ENCODE measurements around the gene TMEM39B. TPM values are rescaled to one million over a fixed set of nuclear protein-coding genes. Genes with fewer than 3 reads are reported as not detected.
A peak's percentile ranks its signal among the peaks of the same experiment; 100 is the strongest.

The TMEM39B gene
- 32.5 and 34.5 TPM in 2 replicates for total RNA-seq

DNA sequence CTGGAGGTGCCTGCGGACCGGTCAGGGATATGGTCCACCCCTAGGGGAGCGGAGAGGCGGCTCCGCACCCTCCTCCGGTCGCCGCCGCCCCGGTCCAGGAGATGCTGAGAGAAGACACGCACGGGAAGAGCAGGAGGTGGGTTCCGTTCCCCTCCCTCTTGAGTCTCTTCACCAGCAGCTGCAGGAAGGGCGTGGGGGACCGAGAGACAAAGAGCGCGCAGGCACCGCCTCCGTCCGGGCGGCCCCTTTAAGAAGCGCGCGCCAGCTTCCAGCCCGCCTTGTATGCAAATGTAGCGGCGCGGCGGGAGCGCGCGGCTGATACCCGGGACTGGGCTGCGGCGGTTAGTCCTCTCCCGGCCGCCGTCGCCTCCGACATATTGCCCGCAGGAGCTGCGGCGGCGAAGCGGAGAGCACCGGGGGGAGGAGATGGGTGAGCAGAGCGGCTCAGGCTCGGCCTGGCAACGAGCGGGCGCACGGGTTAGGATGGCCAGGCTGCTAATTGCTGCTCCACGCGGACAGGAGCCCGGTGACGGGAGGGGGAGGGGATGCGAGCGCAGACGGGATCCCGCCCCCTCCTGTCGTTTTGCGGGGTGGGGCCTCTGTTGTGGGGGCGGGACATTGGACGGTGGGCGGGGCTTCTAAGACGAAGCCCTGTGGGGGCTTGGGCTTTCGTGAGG is at the start of gene TMEM39B:
Gene TMEM39B (plus strand): TSS at position 318 of the 677 bp plus-strand sequence. CDS start 109 bp downstream, at position 427.
- intact Hi-C loops (cut with micrococcal nuclease): loop anchor here (1.0 to 10.0 kb wide), 6 partner anchors 35 to 964 kb away; partner anchors contain the start of genes AK2, KHDRBS1, PEF1 and ZBTB8OS
- H3K27me3 Mint-ChIP-seq (ENCODE audit: low read depth): no peaks in the 10 kb centered on the region
- H3K27ac Mint-ChIP-seq: peak within 1 kb of the TSS; percentile 85
- peak within 1 kb of the TSS; percentile 87 for H3K4me3 Mint-ChIP-seq (ENCODE audit: low read depth)
- H3K4me1 Mint-ChIP-seq (ENCODE audit: low read depth): peaks cover 32% of the 10 kb centered on the region
- peaks cover 30% of the 10 kb centered on the region for H3K36me3 Mint-ChIP-seq (ENCODE audit: low read depth)
- DNase-seq (ENCODE audit: low spot score): peak; percentile 94
- no peaks in the 10 kb centered on the region for H3K9me3 Mint-ChIP-seq

DNA sequence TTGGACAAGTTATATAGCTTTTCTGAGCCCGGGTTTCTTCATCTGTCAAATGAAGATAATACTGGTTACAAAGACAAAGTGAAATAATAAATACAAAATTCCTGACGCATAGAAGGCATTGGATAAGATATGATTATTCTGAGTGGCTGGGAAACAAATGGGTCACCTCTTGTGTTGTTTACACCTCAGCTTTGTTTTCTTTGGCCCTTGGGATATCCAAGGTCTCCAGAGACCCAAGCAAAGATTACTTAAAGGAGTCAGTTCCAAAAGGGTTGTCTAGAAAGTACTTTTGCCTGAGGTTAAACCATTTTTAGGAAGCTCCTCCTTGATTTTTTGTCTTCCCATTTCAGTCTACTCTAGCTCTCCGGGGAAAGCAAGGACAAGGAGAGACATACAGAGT is 49.4 kb upstream of the TMEM39B start:
- intact Hi-C loops (cut with micrococcal nuclease): no loop called here
- H3K36me3 Mint-ChIP-seq (ENCODE audit: low read depth): peaks cover 39% of the 10 kb centered on the region
- H3K4me3 Mint-ChIP-seq (ENCODE audit: low read depth): no peak overlapping the region
- peaks cover 24% of the 10 kb centered on the region for H3K4me1 Mint-ChIP-seq (ENCODE audit: low read depth)
- H3K27ac Mint-ChIP-seq: peak overlapping the region; percentile 14
- no peaks in the 10 kb centered on the region for H3K9me3 Mint-ChIP-seq
- H3K27me3 Mint-ChIP-seq (ENCODE audit: low read depth): no peaks in the 10 kb centered on the region
- DNase-seq (ENCODE audit: low spot score): no peak

DNA sequence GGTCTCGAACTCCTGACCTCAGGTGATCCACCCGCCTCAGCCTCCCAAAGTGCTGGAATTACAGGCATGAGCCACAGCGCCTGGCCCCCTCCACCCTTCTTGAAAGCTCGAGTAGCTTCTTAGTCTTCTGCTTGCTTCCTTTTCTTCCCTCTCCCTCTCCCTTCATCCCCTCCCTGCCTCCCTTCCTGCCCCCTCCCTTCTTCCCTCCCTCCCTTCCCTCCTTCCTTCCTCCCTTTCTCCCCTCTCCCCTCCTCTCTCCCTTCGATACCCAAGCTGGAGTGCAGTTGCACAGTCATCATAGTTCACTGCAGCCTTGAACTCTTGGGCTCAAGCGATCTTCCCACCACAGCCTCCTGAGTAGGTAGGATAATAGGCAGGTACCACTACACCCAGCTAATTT is 47.2 kb upstream of the TMEM39B start:
- no peaks in the 10 kb centered on the region for H3K27me3 Mint-ChIP-seq (ENCODE audit: low read depth)
- H3K4me1 Mint-ChIP-seq (ENCODE audit: low read depth): peaks cover 29% of the 10 kb centered on the region
- H3K27ac Mint-ChIP-seq: no peak overlapping the region
- no peak overlapping the region for H3K4me3 Mint-ChIP-seq (ENCODE audit: low read depth)
- no peaks in the 10 kb centered on the region for H3K9me3 Mint-ChIP-seq
- intact Hi-C loops (cut with micrococcal nuclease): no loop called here
- no peak for DNase-seq (ENCODE audit: low spot score)
- peaks cover 51% of the 10 kb centered on the region for H3K36me3 Mint-ChIP-seq (ENCODE audit: low read depth)

DNA sequence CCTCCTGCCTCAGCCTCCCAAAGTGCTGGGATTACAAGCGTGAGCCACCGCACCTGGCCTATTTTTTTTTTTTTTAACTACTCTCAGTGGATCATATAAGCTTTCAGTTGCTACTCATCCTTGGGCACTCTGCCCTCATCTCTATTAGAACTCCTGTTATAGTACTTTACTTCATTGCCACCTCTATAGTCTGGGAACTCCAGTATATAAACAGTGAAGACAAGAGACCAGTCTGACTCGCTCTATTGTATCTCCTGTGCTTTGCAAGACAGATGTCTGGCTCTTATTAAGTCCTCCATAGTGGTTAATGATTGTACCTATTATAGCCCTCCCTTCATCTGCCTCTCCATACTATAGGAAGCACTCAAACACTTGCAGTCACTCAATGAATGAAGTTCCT is 44.0 kb upstream of the TMEM39B start:
- DNase-seq (ENCODE audit: low spot score): no peak
- H3K4me3 Mint-ChIP-seq (ENCODE audit: low read depth): no peak overlapping the region
- H3K27me3 Mint-ChIP-seq (ENCODE audit: low read depth): no peaks in the 10 kb centered on the region
- peaks cover 51% of the 10 kb centered on the region for H3K36me3 Mint-ChIP-seq (ENCODE audit: low read depth)
- no peaks in the 10 kb centered on the region for H3K9me3 Mint-ChIP-seq
- intact Hi-C loops (cut with micrococcal nuclease): no loop called here
- H3K27ac Mint-ChIP-seq: no peak overlapping the region
- H3K4me1 Mint-ChIP-seq (ENCODE audit: low read depth): peaks cover 26% of the 10 kb centered on the region

DNA sequence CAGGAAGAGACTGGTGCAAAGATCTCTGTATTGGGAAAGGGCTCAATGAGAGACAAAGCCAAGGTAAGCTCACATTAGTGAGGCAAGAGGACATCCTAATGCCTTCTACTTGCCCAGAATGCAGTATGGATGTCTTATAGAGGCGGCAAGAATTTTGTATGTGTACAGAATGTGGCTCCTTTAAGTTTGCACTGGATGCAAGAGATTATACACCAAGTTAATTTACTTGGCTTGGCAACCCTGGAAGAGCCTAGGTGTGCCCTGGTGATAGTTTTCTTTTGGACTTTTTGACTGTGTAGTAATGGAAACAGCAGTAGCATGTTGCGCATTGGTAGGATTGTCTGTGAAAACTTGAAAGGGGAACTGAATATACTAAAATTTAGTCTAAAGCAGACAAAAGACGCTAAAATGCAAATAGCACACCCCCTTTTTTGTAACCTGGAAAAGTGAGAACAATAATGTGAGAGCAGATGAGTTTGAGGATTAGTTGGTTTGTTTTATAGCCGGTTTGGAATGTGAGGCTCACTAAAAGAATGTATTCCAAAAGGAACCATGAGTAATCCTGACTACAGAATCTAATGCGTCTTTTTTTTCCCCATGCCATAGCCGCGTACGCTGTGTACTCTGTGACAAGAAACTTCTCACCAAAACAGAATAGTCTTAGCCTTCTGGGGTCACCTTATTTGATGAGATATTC is 41.0 kb upstream of the TMEM39B start:
- H3K36me3 Mint-ChIP-seq (ENCODE audit: low read depth): peaks cover 66% of the 10 kb centered on the region
- no peaks in the 10 kb centered on the region for H3K27me3 Mint-ChIP-seq (ENCODE audit: low read depth)
- H3K9me3 Mint-ChIP-seq: no peaks in the 10 kb centered on the region
- peak overlapping the region; percentile 8 for H3K27ac Mint-ChIP-seq
- DNase-seq (ENCODE audit: low spot score): no peak
- intact Hi-C loops (cut with micrococcal nuclease): no loop called here
- H3K4me1 Mint-ChIP-seq (ENCODE audit: low read depth): peaks cover 29% of the 10 kb centered on the region
- H3K4me3 Mint-ChIP-seq (ENCODE audit: low read depth): no peak overlapping the region

DNA sequence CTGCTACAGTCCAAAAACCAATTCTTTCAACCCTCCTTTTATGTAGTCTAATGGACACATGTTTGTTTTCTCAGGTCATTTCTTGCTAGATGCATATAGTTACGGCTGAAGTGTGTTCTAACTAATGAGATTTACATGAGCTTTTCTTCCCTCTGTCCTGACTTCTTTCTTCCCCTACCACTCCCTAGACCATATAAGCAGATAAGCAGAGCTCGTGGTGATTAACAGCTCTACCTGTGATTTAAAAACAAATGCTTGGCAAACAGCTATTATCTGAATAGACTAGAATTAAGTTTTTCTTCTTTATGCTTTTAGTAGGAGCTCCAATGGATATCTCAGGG is 40.5 kb upstream of the TMEM39B start:
- H3K27me3 Mint-ChIP-seq (ENCODE audit: low read depth): no peaks in the 10 kb centered on the region
- H3K4me1 Mint-ChIP-seq (ENCODE audit: low read depth): peaks cover 26% of the 10 kb centered on the region
- H3K36me3 Mint-ChIP-seq (ENCODE audit: low read depth): peaks cover 68% of the 10 kb centered on the region
- peak overlapping the region; percentile 8 for H3K27ac Mint-ChIP-seq
- no peak overlapping the region for H3K4me3 Mint-ChIP-seq (ENCODE audit: low read depth)
- H3K9me3 Mint-ChIP-seq: no peaks in the 10 kb centered on the region
- intact Hi-C loops (cut with micrococcal nuclease): no loop called here
- DNase-seq (ENCODE audit: low spot score): no peak

DNA sequence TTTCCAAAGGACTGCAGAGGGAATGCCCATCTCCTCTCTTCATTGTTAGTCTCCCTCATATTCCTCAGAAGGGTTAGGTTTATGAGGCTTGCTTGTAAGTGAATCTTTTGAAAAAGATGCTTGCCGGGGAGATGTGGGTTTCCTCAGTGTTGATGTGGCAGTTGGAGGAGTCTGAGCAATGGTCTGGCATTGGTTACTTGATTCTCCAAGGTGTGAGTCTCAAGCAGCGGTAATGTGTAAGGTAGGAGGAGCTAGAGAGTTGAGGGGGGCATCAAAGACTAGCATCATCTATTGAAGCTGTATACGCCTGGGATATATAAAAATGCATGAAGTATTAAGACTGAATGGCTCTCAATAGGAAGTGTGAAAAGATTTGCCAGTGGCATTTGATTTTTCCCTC is 37.6 kb upstream of the TMEM39B start:
- Mint-ChIP-seq H3K27ac (peak overlapping the region; percentile 56), H3K4me3 (ENCODE audit: low read depth) (no peak overlapping the region), H3K36me3 (ENCODE audit: low read depth) (peaks cover 79% of the 10 kb centered on the region), H3K4me1 (ENCODE audit: low read depth) (peaks cover 17% of the 10 kb centered on the region), H3K27me3 (ENCODE audit: low read depth) (no peaks in the 10 kb centered on the region), H3K9me3 (no peaks in the 10 kb centered on the region)
- no peak for DNase-seq (ENCODE audit: low spot score)
- intact Hi-C loops (cut with micrococcal nuclease): no loop called here

DNA sequence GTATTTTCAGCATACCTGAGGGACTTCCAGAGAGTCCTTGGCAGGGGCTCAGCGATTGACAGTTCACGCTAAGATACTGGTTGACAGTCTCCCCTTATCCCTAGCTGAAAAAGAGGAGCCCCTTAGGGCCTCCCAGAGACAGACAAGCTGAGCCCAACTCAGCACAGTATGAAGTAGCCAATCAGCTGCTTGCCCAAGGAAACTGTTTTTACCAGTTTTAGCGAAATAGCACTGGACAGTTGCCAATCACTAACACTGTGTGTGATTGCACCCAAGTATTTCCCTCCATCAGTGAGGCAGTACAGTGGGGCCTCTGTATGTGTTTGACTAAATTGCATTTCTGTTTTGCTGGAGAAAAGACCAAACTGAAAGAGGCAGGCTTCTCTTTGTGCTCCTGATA is 32.0 kb upstream of the TMEM39B start:
- Mint-ChIP-seq H3K36me3 (ENCODE audit: low read depth) (peaks cover 71% of the 10 kb centered on the region), H3K4me1 (ENCODE audit: low read depth) (peaks cover 6% of the 10 kb centered on the region)

DNA sequence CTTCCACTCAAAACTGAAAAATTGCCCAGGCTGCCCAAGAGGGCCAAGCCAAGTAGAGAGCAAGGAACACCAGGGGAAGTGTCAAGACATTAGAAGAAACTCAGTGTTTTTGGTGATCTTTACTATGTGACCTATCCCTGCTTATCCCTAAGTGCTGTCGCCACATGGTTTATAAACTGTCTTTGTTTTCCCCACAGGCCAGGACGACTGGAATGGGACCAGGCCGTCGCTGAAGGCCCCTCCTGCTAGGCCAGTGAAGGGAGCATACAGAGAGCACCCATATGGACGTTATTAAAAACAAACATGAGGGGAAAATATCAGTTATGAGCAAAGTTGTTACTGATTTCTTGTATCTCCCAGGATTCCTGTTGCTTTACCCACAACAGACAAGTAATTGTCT is 30.4 kb upstream of the TMEM39B start:
- Mint-ChIP-seq H3K9me3 (no peaks in the 10 kb centered on the region), H3K4me1 (ENCODE audit: low read depth) (peaks cover 6% of the 10 kb centered on the region), H3K27ac (no peak overlapping the region), H3K27me3 (ENCODE audit: low read depth) (no peaks in the 10 kb centered on the region), H3K4me3 (ENCODE audit: low read depth) (no peak overlapping the region), H3K36me3 (ENCODE audit: low read depth) (peaks cover 71% of the 10 kb centered on the region)
- no peak for DNase-seq (ENCODE audit: low spot score)
- intact Hi-C loops (cut with micrococcal nuclease): no loop called here

More for the DNA sequence above, 32.0 kb upstream of the TMEM39B start:
- Mint-ChIP-seq H3K27me3 (ENCODE audit: low read depth) (no peaks in the 10 kb centered on the region), H3K9me3 (no peaks in the 10 kb centered on the region), H3K27ac (no peak overlapping the region), H3K4me3 (ENCODE audit: low read depth) (no peak overlapping the region)
- no peak for DNase-seq (ENCODE audit: low spot score)
- intact Hi-C loops (cut with micrococcal nuclease): no loop called here

DNA sequence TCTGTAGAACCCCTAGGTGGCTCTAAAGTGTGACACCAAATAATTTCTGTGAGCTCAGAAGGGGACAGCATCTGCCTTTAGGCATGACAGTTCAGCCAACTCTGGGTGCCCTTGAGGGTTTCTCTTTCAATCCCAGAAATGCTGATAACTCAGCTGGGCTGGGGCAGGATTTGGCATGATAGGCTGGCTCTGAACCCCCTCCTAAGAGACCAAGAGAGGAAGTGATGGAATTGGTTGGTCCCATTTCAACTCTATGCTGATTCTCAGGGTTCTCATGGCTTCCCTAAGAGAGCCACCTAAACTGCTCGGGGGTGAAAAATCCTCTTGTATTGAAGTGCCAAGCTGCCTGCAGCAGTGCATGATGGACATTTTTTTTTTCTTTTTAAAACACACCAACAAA is 28.5 kb upstream of the TMEM39B start:
- H3K27ac Mint-ChIP-seq: no peak overlapping the region
- H3K9me3 Mint-ChIP-seq: no peaks in the 10 kb centered on the region
- intact Hi-C loops (cut with micrococcal nuclease): no loop called here
- H3K27me3 Mint-ChIP-seq (ENCODE audit: low read depth): no peaks in the 10 kb centered on the region
- H3K4me3 Mint-ChIP-seq (ENCODE audit: low read depth): no peak overlapping the region
- no peak for DNase-seq (ENCODE audit: low spot score)
- peaks cover 6% of the 10 kb centered on the region for H3K4me1 Mint-ChIP-seq (ENCODE audit: low read depth)
- peaks cover 76% of the 10 kb centered on the region for H3K36me3 Mint-ChIP-seq (ENCODE audit: low read depth)

DNA sequence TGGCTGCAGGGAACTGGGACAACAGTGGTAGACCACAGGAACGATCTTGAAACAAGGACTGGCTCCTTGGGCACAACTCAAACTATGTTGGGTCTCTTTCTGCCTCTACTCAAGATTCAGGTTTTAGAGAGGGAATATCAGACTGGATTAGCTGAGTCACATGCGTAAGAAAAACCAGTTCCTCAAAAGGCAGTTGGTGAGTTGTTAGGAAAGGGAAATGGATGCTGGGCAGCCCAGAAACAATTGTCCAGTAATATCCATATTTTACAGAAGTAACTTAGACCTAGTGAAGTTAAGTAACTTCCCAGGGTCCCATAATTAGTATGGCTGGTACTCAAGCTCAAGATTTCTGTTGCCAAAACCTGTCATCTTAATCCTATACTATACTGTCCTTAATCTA is 27.0 kb upstream of the TMEM39B start:
- intact Hi-C loops (cut with micrococcal nuclease): no loop called here
- no peak overlapping the region for H3K27ac Mint-ChIP-seq
- peaks cover 5% of the 10 kb centered on the region for H3K4me1 Mint-ChIP-seq (ENCODE audit: low read depth)
- H3K9me3 Mint-ChIP-seq: no peaks in the 10 kb centered on the region
- no peaks in the 10 kb centered on the region for H3K27me3 Mint-ChIP-seq (ENCODE audit: low read depth)
- peaks cover 74% of the 10 kb centered on the region for H3K36me3 Mint-ChIP-seq (ENCODE audit: low read depth)
- no peak for DNase-seq (ENCODE audit: low spot score)
- no peak overlapping the region for H3K4me3 Mint-ChIP-seq (ENCODE audit: low read depth)

DNA sequence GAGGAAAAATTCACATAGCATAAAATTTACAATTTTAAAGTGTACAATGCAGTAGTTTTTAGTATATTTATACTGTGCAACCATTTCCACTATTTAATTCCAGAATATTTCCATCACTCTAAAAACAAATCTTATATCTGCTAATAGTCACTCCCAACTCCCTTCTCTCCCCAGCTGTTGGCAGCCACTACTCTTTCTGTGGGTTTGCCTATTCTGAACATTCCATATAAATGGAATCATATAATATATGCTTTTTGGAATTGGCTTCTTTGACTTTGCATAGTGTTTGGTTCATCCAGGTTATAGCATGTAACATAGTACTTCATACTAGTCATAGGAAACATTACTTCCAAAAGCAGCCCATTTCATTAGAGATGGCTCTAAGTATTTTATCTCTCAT is 25.0 kb upstream of the TMEM39B start:
- no peak for DNase-seq (ENCODE audit: low spot score)
- H3K4me1 Mint-ChIP-seq (ENCODE audit: low read depth): peaks cover 6% of the 10 kb centered on the region
- no peak overlapping the region for H3K4me3 Mint-ChIP-seq (ENCODE audit: low read depth)
- peaks cover 73% of the 10 kb centered on the region for H3K36me3 Mint-ChIP-seq (ENCODE audit: low read depth)
- H3K9me3 Mint-ChIP-seq: no peaks in the 10 kb centered on the region
- H3K27me3 Mint-ChIP-seq (ENCODE audit: low read depth): no peaks in the 10 kb centered on the region
- no peak overlapping the region for H3K27ac Mint-ChIP-seq
- intact Hi-C loops (cut with micrococcal nuclease): no loop called here

DNA sequence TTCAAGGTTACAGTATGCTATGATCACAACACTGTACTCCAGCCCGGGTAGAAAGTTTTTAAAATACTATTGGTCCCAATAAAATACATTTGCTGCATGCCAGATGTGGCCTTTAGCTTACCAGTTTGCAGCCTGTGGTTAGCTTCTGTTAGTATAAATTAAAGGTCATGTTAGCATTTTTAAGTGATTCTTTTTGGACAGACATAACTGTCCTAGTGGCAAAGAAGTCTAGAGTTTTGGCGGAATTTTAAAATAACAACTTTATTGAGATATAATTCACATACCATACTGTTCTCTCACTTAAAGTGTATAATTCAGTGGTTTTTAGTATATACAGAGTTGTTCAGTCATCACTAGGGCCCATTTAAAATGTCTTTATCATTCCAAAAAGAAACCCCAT is 24.3 kb upstream of the TMEM39B start:
- DNase-seq (ENCODE audit: low spot score): no peak
- H3K4me1 Mint-ChIP-seq (ENCODE audit: low read depth): peaks cover 6% of the 10 kb centered on the region
- H3K4me3 Mint-ChIP-seq (ENCODE audit: low read depth): no peak overlapping the region
- peaks cover 79% of the 10 kb centered on the region for H3K36me3 Mint-ChIP-seq (ENCODE audit: low read depth)
- intact Hi-C loops (cut with micrococcal nuclease): no loop called here
- H3K27me3 Mint-ChIP-seq (ENCODE audit: low read depth): no peaks in the 10 kb centered on the region
- no peaks in the 10 kb centered on the region for H3K9me3 Mint-ChIP-seq
- no peak overlapping the region for H3K27ac Mint-ChIP-seq
